BE2C (cell line): ENCODE data around the gene KRT33A.

Experiments
- DNase-seq: peaks from one replicate; pipeline ENCODE4 v3.0.0-alpha.2; 2020
- H3K27me3 ChIP-seq: fragments of 250-450 bp; sonication (Bioruptor Pico); 2 replicates; pipeline ENCODE4 v1.5.1; 2020; ENCODE audit warnings: mild to moderate bottlenecking
- H3K36me3 ChIP-seq: fragments of 250-450 bp; sonication (Bioruptor Pico); 2 replicates; pipeline ENCODE4 v1.5.1; 2020; ENCODE audit warnings: mild to moderate bottlenecking
- H3K4me1 ChIP-seq: fragments of 250-450 bp; sonication (Bioruptor Pico); 2 replicates; pipeline ENCODE4 v1.5.1; 2020
- H3K4me3 ChIP-seq: 2 replicates; pipeline ENCODE4 v1.5.1; 2011; ENCODE audit warnings: low read depth, low read length
- H3K9me3 ChIP-seq: fragments of 250-450 bp; sonication (Bioruptor Pico); 2 replicates; pipeline ENCODE4 v1.5.1; 2020
- CTCF ChIP-seq: IDR thresholded peaks from 2 replicates; pipeline ENCODE4 v1.5.1; 2012; ENCODE audit warnings: mild to moderate bottlenecking, low read depth, low read length

KRT33A gene

DNA sequence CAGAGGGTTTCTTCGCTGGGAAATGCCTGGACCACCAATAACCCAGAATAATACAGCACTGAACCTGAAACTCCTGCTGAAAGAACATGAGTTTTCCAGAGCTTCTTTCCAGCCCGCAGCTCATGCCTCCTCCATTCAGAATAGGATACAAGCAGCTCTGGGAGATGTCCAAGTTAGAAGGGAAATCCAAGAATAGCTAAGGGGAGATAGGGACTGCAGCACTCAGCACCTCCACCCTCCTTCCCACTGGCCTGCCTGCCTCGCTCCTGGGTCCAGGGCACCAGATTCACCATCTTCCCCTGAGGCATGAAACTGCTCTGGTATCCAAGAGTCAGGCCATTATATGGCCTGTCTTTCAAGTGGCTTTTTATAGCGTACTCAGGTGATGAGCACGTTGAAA, 42.7 kb upstream of the KRT33A start:
- Histone ChIP-seq H3K4me1 (no peaks in the 10 kb centered on the region), H3K4me3 (no peak overlapping the region), H3K9me3 (no peaks in the 10 kb centered on the region), H3K27me3 (peaks cover 7% of the 10 kb centered on the region), H3K36me3 (no peaks in the 10 kb centered on the region)
- DNase-seq, result no peak
- no peak for TF ChIP-seq CTCF

DNA sequence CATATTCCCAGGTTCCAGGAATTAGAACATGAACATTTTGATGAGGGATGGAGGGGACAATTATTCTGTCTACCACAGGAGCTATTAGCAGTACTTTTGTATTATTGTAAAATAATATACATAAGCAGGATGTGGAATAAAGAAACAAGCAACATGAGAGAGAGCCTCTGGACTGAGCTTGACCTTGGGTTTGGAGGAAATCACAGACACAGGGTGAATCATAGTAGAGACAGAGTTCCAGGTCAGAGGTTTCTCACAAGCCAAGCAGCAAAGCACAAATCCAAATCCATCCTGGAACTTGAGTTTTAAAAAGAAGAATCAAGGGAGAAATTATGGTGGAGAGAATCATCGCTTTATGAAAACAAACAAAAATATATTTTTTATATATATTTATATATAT, 41.6 kb upstream of the KRT33A start:
- Histone ChIP-seq H3K27me3 (peaks cover 12% of the 10 kb centered on the region), H3K4me3 (no peak overlapping the region)
- no peak for DNase-seq

GRCh38 chr17:41391535-41391934, 40.9 kb upstream of the KRT33A start:
- TF ChIP-seq CTCF, result no peak
- no peak for DNase-seq
- Histone ChIP-seq H3K4me3 (no peak overlapping the region), H3K36me3 (no peaks in the 10 kb centered on the region), H3K9me3 (no peaks in the 10 kb centered on the region), H3K4me1 (no peaks in the 10 kb centered on the region), H3K27me3 (peaks cover 7% of the 10 kb centered on the region; the same call in 1 of the 2 replicates)

More for the DNA sequence above, 41.6 kb upstream of the KRT33A start:
- TF ChIP-seq CTCF, result no peak
- H3K36me3 ChIP-seq, result no peaks in the 10 kb centered on the region
- no peaks in the 10 kb centered on the region for H3K4me1 ChIP-seq
- no peaks in the 10 kb centered on the region for H3K9me3 ChIP-seq

GRCh38 chr17:41390411-41390938, 39.8 kb upstream of the KRT33A start:
- Histone ChIP-seq H3K4me3 (no peak overlapping the region), H3K36me3 (no peaks in the 10 kb centered on the region), H3K9me3 (no peaks in the 10 kb centered on the region), H3K27me3 (peaks cover 7% of the 10 kb centered on the region; the same call in 1 of the 2 replicates), H3K4me1 (no peaks in the 10 kb centered on the region)
- TF ChIP-seq CTCF, result no peak
- DNase-seq, result no peak

DNA sequence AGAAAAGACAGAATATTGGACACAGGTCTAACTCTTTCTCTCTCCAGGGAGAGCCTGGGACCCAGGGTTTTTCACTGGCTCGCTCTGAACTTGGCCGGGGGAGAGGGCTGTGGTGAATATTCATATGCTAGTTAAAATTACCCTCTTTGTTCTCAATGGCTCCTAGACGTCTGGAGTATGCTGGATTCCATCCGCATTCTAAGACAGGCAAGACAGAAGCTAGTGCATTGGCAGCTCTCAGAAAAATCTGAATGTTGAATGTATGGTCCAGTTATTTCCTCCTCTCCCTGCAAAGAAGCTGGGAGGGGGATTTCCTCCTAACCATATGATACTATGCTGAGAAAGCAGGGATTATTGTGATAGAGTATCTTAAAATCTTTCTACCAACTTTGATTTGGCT, 37.0 kb upstream of the KRT33A start:
- Histone ChIP-seq H3K27me3 (peaks cover 16% of the 10 kb centered on the region), H3K4me3 (no peak overlapping the region), H3K4me1 (no peaks in the 10 kb centered on the region), H3K36me3 (no peaks in the 10 kb centered on the region), H3K9me3 (no peaks in the 10 kb centered on the region; the same call in 1 of the 2 replicates)
- DNase-seq, result no peak
- TF ChIP-seq CTCF, result no peak

GRCh38 chr17:41386227-41386626, 35.6 kb upstream of the KRT33A start:
- Histone ChIP-seq H3K4me3 (no peak overlapping the region), H3K36me3 (no peaks in the 10 kb centered on the region), H3K9me3 (no peaks in the 10 kb centered on the region; the same call in 1 of the 2 replicates), H3K4me1 (no peaks in the 10 kb centered on the region), H3K27me3 (peaks cover 29% of the 10 kb centered on the region)
- no peak for DNase-seq
- TF ChIP-seq CTCF, result no peak
